GM04503 (cell line): ENCODE measurements around the gene PLIN3.
A peak's percentile ranks its signal among the peaks of the same experiment; 100 is the strongest.
"Not testable (repeated sequence)": the region's sequence is repeated elsewhere in the genome, so short reads cannot be mapped to it uniquely, and the experiment has no call there.

Experiments
- DNase-seq: peaks from one replicate; pipeline ENCODE4 v3.0.0-alpha.2; 2012; ENCODE audit warnings: low read depth

Gene PLIN3, protein sequence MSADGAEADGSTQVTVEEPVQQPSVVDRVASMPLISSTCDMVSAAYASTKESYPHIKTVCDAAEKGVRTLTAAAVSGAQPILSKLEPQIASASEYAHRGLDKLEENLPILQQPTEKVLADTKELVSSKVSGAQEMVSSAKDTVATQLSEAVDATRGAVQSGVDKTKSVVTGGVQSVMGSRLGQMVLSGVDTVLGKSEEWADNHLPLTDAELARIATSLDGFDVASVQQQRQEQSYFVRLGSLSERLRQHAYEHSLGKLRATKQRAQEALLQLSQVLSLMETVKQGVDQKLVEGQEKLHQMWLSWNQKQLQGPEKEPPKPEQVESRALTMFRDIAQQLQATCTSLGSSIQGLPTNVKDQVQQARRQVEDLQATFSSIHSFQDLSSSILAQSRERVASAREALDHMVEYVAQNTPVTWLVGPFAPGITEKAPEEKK

DNA sequence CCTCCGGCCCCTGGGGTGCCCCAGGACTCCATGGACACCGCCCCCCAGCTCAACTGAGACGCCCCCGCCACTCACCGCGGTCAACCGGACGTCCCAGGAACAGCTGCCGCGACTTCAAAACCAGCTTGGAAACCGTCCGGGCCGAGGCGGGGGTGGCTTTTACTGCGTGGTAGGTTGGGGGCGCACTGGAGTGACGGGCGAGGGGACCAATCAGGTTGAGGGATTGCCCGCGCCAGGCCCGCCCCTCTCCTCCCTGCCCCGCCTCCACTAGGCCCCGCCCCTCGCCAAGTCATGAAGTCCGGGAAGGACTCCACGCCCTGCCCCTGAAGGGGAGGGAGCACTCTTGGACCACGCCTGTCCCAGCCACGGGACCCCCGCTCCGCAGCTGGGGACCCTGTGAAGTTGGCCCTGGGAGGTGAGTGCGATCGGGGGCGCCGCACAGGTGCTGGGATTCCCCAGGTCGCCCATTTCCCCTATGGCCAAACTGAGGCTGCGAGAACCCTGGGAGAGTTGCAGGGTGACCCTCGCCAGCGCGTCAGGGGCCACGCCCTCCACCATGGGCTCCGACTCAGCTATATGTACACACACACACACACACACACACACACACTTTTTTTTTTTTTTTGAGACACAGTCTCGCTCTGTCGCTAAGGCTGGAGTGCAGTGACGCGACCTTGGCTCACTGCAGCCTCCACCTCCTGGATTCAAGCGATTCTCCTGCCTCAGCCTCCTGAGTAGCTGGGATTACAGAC, at the start of gene PLIN3:
PLIN3 (minus strand) TSS at position 134 of the 752 bp plus-strand sequence. CDS start 6,273 bp downstream, outside the sequence.
- DNase-seq: peak; percentile 61

DNA sequence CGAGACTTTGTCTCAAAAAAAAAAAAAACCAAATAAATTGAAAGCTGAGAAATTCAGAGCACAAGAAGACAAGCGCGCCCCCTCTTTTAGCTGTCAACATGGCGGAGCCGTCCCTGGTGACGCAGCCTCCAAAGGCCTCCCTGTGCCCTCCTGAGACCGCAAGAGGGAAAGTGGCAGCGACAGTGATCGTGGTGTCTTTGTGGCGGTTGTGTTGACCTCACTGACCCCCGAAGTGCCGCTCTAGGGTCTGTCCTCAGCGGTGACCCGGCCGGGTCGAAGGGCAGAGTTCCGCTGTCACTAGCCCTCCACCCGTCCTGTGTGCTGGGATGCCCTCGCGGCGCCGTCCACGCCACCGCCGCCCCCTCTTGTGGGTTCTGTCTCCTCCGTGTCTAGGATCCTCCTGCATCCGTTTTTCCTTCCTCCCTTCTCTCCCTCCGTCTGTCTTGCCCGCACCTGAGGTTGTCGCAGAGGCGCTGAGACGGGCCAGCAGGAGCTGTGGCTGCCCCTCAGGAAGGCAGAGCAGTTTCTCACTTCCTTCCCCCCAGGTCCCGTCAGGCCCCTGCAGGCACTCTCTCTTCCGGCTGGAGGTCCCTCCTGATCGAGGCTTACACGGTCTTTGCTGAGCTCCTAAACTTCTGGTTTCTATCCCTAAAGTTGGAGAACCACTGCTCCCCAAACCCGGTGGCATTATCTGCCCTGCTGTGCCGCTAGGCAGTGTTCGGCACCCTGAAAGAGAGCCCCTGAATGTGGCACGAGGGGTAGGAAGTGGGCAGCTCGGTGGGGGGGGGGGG, 49.0 kb upstream of the PLIN3 start:
- DNase-seq: no peak

DNA sequence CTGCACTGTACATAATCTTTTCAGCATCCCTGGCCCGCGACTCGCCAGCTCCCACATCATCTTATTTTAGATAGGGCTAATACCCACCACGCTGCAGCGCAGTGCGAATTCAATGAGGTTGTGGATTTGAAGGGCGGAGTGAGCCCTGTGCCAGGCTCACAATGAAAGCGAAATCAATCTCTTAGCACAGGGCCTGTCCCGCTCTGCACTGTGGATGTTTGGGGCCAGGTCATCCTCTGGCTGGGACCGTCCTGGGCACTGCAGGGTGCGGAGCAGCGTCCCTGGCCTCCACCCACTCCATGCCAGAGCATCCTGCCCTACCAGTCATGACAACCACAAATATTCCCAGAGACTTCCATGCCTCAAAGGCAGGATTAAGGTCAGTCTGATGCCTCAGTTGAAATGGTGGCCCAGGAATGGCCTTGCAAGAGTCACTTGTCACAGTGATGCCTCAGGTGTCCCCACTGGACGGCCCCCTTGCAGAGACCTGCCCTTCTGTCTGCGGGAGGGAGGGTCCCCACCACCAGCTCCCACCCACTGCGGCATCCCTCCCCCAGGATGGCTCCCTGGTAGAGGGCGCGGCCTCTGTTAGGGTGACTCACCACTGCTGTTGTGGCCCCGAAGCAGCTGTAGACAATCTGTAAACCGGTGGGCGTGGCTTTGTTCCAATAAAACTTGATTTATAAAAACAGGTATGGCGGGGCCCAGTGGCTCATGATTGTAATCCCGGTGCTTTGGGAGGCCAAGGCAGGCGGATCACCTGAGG, 47.5 kb upstream of the PLIN3 start:
- no peak for DNase-seq

DNA sequence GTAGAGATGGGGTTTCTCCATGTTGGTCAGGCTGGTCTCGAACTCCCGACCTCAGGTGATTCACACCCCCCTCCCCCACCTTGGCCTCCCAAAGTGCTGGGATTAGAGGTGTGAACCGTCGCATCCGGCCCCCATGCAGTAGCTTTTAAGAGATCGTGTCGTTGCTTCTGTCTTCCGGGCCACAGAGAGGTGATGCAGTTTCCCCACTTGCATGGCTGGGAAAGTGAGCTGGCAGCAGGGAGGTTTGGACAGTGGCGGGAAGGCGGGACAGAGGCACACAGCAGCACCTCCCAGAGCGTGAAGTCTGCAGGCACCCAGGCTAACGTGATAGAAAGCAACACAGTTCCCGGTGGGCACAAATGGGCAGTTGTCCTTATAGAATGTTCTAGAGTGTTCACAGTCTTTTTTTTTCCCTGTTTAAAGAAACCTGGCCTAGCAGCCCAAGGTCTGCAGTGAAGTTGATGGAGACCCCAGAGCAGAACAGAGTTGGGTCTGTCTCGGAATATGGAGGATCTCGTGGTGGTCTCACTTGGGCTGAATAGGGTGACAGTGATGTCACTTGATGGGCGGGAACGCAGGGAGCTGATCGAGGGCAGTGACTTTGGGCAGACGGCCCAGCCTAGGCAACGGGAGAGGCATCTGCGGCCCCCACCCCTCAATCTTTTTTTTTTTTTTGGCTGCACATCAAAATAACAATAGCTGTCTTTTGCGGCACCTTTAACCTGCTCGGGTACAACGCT, 46.7 kb upstream of the PLIN3 start:
- no peak for DNase-seq

DNA sequence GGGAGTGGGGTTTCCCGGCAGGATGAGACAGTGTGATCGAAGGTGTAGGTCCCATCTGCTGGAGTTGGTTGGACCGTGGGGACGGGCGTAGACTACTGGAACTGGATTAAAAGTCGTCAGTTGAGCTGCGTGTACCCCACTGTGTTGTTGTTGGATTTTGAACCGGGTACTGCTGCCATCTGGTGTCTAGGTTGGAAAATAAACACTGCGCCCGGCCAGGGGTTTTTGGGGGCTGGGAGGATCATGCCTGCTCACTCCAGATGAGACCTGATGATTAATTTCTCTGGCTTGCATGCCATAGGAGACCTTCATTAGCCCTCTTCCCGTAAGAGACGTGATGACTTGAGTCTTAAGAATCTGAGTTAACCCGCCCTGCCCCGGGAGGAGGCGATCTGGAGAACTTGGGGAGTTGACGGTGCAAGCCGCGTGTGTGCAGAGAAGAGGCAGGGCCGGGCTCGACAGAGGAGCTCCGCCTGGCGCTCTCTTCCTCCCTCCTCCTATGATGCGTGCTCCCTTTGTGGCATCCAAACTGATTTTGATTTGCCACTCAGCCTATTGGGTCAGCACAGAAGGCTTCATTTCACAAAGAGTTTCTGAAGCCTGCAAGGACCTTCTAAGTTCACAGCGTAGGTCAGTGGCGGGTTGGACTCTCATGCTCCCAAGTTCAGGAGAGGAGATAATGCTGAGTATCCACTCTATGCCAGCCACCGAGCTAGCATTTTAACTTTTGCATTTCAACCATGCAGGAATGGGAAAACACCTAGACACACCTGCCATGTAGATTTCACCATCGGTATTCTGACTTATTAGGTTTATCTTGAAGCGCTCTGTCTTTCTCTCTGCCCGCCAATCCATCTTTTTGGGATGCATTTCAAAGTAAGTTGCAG, 44.6 kb upstream of the PLIN3 start:
- peak; percentile 99 for DNase-seq

DNA sequence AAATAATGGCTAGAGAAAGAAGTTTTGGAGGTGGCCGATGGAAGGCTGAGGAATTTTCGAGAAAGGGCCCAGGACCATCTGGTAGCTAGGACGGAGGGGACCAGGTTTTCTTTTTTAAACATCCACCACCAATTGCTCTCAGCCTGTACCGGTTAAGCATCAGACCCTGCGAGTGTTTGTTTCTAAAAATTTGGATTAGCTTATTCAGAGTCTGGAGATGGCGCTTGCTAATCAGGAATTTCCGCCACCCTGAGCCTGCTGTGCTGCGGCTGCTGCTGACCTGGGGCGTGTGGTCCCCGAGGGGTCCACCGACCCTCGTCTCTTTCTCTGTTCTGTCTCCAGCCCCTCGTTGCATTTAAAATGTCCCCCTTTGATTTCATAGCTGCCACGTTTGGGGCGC, 43.8 kb upstream of the PLIN3 start:
- DNase-seq: no peak

DNA sequence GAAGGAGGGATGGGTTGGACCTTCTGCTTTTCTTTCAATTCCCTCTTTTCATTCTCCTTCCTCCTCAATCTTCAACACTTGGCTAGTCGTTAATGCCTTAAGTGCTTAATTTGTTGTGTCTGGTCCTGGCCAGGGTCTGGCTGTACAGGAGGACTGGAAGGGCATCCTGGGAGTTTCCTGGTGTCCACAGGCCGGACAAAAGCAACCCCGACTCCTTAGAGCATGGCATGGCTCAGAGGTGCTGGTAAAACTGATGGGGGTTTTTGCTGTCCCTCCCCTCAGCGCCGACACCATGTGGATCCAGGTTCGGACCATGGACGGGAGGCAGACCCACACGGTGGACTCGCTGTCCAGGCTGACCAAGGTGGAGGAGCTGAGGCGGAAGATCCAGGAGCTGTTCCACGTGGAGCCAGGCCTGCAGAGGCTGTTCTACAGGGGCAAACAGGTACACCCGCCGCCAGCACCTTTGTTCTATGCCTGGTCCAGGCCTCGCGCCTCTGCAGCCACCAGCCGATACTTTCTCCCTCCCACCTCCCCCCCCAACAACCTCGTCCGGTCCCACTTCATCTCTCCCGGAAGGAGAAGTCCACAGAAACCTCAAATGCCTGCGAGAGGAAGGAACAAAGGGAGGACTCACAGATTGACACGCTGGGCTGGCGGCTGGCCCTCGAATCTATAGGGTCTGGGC, 43.3 kb upstream of the PLIN3 start:
- no peak for DNase-seq

DNA sequence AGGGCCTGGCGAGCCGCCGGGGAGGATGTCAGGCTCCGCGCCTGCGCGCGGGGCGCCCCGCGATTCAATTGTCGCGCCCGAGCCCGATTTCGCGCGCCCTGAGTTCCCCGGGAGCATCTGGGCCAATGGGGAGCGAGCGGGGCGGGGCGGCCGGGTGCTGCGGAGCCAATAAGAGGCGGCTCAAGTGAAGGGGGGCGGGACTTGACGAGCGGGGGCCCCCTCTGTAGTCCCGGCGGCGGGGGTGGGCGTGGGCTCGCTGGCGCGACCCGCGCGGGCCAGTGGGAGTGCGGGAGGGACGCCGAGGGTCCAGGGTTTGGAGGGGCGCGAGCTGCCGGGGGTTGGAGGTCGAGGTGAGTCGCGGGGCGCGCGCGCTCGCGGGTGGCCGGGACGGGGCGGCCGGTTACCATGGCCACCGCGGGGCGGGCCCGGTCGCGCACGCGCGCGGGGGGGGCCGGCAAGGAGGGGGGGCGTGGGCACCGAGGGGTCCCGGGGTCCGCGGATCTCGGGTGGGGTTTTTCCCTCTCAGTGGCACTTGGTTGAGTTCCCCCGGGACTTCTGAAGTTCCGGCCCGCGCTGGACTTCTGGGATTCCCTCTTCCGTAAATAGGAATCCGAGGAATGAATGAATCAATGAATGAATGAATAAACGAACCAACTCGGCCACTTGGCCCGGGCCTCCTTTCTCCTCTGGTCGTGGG, 42.6 kb upstream of the PLIN3 start:
- no peak for DNase-seq

DNA sequence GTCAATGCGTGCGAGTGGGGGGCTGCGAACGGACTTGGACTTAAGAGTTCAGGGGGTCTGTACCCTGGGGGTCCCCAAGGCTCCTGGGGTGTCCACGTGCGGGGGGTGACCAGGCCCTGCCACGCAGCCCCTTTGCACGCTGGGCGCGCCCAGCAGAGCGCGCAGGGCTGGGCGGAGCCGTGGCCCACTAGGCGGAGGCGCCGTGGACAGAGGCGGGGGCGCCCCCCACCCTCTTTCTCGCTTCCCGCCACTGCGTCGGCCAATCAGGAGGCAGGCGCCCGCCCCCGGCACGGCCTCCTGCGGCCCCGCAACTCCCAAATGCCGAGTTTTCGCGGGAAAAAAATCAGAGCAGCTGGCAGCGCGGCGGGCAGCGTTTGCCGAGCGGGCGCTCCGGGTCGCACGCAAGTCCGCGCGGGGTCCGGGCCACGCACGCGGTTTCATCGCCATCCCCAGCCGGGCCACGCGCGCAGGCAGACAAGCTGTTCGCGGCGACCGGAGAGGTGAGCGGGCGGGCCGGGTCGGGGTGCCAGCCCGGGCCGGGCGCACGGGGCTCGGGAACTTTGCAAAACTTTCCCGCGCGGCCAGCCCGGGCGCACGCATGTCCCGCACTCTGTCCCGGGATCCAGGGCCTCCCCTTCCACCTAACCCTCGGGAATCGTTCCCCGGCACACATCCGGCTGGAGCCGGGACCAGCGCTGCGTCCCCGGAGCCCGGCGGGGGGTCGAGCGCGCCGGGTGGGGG, 41.9 kb upstream of the PLIN3 start, which contains the start of gene UHRF1:
UHRF1 (plus strand) TSS at position 346 of the 741 bp plus-strand sequence. CDS start 1,385 bp downstream, outside the sequence.
- no peak for DNase-seq

DNA sequence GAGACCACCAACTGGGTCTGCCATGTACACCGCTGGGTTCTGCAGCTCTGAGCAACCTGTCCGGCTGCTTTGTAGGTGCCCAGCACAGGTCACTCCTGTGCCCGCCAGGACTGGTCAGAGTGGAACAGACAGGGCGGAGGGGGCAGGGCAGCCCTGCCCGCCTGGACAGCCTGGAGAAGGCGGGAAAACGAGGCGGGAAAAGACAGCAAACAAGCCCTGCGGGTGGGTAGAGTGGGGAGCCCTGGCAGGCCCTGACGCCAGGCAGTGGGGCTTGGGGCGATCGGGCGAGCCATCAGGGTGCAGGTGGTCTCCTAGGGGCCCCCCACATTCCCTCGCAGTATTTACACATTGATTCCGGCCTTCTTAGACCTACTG, 41.3 kb upstream of the PLIN3 start:
- no peak for DNase-seq

DNA sequence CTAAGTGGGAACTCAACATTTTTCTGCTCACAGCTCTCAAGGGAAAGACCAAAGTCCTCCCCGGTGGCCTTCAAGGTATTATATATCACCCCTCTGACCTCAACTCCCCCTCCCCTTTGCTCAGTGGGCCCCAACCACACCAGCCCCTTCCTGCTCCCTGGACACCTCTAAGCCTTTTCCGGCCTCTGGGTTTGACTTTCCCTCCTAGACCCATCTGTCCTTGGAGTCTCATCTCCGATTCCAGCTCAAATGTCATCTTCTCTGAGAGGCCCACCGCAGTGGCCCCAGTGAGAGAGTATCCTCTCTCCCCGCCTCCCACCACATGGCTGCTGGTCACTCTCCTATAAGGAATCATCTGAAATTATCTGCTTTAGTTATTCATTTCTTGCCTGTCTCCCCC, 40.9 kb upstream of the PLIN3 start:
- no peak for DNase-seq

DNA sequence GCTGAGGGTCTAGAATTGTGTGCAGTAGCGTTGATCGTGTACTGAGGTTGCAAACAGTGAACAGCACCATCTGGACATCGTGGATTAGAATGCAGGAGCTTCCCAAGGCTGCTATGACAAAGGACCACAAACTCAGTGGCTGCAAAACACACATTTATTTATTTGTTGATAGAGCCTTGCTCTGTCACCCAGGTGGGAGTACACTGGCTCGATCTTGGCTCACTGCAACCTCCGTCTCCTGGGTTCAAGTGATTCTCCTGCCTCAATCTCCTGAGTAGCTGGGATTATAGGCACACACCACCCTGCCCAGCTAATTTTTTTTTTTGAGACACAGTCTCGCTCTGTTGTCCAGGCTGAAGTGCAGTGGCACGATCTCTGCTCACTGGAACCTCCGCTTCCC, 39.5 kb upstream of the PLIN3 start:
- DNase-seq: no peak

DNA sequence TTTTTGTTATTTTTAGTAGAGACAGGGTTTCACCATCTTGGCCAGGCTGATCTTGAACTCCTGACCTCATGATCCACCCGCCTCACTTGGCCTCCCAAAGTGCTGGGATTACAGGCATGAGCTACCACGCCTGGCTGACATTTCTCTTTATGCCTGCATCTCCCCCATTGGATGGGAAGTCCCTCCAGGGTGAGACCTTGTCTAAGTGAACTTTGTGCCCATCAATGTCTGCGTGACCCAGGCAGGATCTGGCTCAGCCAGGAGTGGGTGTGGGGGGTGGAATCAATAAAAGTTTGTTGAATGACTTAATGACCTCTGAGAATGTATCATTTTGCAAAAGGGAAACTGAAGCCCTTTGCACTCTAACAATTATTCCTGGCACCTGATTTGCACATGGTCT, 37.0 kb upstream of the PLIN3 start:
- no peak for DNase-seq

DNA sequence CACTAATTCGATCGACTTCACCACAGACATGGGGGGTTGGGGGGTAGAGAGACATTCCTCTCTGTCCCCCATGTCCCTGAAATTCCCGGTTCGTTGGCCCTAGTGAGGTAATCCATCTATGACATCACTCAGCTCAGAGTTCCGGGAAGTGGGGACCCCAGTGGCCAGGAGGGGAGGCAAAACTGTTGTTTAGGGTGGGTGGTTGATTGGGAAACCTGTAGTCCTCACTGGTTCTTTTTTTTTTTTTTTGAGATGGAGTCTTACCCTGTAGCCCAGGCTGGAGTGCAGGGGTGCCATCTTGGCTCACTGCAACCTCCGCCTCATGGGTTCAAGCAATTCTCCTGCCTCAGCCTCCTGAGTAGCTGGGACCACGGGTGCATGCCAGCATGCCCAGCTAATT, 35.3 kb upstream of the PLIN3 start, which contains the start of gene ARRDC5:
ARRDC5 (minus strand) TSS at position 101 of the 400 bp plus-strand sequence; CDS start at position 30, 71 bp downstream.
- DNase-seq: no peak

DNA sequence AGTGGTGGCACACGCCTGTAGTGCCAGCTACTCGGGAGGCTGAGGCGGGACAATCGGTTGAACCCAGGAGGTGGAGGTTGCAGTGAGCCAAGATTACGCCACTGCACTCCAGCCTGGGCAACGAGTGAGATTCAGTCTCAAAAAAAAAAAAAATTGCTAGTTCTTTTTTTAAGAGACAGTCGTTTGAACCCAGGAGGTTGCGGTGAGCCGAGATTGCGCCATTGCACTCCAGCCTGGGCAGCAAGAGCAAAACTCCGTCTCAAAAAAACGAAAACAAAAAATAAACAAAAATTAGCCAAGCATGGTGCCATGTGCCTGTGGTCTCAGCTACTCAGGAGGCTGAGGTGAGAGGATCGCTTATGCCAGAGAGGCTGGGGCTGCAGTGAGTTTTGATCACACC, 33.4 kb upstream of the PLIN3 start:
- DNase-seq: not testable (repeated sequence)

DNA sequence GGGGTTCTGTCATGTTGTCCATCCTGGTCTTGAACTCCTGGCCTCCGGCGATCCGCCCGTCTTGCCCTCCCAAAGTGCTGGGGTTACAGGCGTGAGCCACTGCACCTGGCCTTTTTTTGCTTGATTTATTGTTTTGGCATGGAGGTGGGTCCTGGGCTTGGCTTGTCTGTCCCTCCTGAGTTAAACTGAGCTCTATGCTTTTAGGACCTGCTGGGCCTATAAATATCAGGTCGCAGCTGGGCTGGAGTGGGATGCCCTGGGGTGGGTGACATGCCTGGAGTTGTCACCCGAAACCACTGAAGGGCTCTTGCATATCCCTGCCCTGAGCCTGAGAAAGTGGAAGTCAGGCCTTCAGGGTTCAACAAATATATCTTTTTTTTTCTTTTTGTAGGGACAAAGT, 29.7 kb upstream of the PLIN3 start:
- no peak for DNase-seq

DNA sequence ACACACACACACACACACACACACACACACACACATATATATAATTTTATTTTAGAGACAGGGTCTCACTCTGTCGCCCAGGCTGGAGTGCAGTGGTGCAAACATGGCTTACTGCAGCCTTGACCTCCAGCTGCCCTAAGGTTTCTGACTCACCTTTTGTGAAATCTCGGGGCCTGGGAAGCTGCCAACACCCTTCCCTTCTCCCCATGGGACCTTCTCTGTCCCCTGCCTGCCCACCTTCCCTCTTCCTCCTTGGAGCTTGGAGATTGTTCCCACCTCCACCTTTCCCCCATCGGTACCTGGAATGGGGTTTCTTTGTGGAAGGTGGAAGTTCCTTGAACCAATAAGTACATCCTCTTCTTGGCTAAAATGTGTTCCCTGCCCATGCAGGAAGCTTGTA, 28.9 kb upstream of the PLIN3 start:
- no peak for DNase-seq

DNA sequence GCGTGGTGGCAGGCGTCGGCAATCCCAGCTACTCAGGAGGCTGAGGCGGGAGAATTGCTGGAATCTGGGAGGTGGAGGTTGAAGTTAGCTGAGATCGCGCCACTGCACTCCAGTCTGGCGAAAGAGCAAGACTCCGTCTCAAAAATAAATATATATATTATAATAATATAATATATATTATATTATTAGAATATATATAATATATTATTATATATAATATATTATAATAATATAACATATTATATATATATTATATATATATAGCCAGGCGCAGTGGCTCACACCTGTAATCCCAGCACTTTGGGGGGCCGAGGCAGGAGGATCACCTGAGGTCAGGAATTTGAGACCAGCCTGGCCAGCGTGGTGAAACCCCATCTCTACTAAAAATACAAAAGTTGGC, 25.5 kb upstream of the PLIN3 start:
- DNase-seq: not testable (repeated sequence)
